BE2C (cell line): Measurements from ENCODE around the gene PIGBOS1.
A peak's percentile ranks its signal among the peaks of the same experiment; 100 is the strongest.
"Not testable (repeated sequence)": the region's sequence is repeated elsewhere in the genome, so short reads cannot be mapped to it uniquely, and the experiment has no call there.

Experiments
- DNase-seq: peaks from one replicate; pipeline ENCODE4 v3.0.0-alpha.2; 2020
- H3K27me3 ChIP-seq: fragments of 250-450 bp; sonication (Bioruptor Pico); 2 replicates; pipeline ENCODE4 v1.5.1; 2020; ENCODE audit warnings: mild to moderate bottlenecking
- H3K36me3 ChIP-seq: fragments of 250-450 bp; sonication (Bioruptor Pico); 2 replicates; pipeline ENCODE4 v1.5.1; 2020; ENCODE audit warnings: mild to moderate bottlenecking
- H3K4me1 ChIP-seq: fragments of 250-450 bp; sonication (Bioruptor Pico); 2 replicates; pipeline ENCODE4 v1.5.1; 2020
- H3K4me3 ChIP-seq: 2 replicates; pipeline ENCODE4 v1.5.1; 2011; ENCODE audit warnings: low read depth, low read length
- H3K9me3 ChIP-seq: fragments of 250-450 bp; sonication (Bioruptor Pico); 2 replicates; pipeline ENCODE4 v1.5.1; 2020
- CTCF ChIP-seq: IDR thresholded peaks from 2 replicates; pipeline ENCODE4 v1.5.1; 2012; ENCODE audit warnings: mild to moderate bottlenecking, low read depth, low read length

Gene PIGBOS1

DNA sequence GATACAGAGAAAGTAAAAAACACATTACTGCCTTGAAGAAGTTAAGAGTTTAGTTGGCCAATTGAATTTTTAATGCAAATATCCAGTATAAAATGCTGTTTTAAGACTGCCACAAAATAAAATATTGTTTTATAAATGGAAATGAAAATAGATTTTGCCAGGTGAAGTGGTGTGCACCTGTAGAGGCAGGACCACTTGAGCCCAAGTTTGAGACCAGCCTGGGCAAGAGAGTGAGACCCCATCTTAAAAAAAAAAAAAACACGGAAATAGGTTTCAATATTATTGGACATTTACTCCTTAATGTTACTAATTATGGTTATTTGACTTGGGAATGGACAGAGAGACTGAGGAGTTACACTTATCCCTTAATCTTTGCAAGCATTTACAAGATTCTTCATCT is 2.0 kb upstream of the PIGBOS1 start:
- TF ChIP-seq CTCF = no peak
- Histone ChIP-seq H3K36me3 (no peaks in the 10 kb centered on the region), H3K27me3 (no peaks in the 10 kb centered on the region), H3K4me3 (no peak overlapping the region), H3K9me3 (no peaks in the 10 kb centered on the region), H3K4me1 (0 out of 2 replicates have a peak, but pooled peaks cover 2% of the 10 kb centered on the region)
- DNase-seq = no peak

GRCh38 chr15:55320238-55320550 is 1.3 kb upstream of the PIGBOS1 start:
- no peak for DNase-seq
- no peaks in the 10 kb centered on the region for H3K9me3 ChIP-seq
- H3K4me1 ChIP-seq = 0 out of 2 replicates have a peak, but pooled peaks cover 2% of the 10 kb centered on the region
- no peaks in the 10 kb centered on the region for H3K27me3 ChIP-seq
- no peak for TF ChIP-seq CTCF
- H3K4me3 ChIP-seq = no peak overlapping the region
- no peaks in the 10 kb centered on the region for H3K36me3 ChIP-seq

DNA sequence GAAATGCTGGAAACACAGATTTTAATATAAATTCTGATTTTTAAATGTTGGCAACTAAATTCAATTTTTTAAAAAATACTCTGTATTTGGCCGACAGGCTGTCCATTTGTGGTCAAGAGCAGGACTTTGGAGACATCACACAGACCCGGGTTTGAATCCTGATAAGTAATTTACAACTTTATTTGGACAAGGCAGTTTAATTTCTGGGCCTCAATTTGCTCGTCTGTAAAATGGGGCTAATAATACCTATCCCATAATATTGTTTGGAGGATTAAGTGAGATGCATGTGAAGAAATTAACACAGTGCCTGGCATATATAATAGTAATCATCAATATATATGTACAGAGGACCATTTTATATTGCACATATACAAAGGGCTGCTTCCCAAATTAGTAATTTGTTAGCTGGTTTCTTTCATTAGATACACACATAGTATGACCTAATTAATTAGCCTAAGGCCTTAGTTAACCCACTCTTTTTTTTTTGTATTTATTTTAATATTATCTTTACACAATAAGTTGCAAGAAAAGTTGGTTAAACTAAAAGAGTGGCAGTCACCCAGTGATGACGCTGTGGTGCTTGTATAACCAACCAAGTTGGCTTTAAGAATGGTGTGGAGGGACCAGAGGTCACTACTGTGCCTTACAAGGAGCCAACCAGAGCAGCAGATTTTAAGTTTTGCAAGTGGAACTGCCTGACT is 764 bp upstream of the PIGBOS1 start:
- no peak for TF ChIP-seq CTCF
- 0 out of 2 replicates have a peak, but pooled peaks cover 2% of the 10 kb centered on the region for H3K4me1 ChIP-seq
- no peak for DNase-seq
- H3K4me3 ChIP-seq = peak overlapping the region; percentile 78
- H3K9me3 ChIP-seq = no peaks in the 10 kb centered on the region
- H3K36me3 ChIP-seq = no peaks in the 10 kb centered on the region
- H3K27me3 ChIP-seq = no peaks in the 10 kb centered on the region

GRCh38 chr15:55302801-55303200 is 16.1 kb downstream of the PIGBOS1 start:
- not testable (repeated sequence) for H3K27me3 ChIP-seq, H3K4me1 ChIP-seq, H3K9me3 ChIP-seq, H3K4me3 ChIP-seq, H3K36me3 ChIP-seq, DNase-seq

- no peaks in the 10 kb centered on the region for H3K27me3 ChIP-seq
- no peaks in the 10 kb centered on the region for H3K9me3 ChIP-seq
- TF ChIP-seq CTCF = no peak
- no peaks in the 10 kb centered on the region for H3K36me3 ChIP-seq
- H3K4me3 ChIP-seq = no peak overlapping the region
- no peaks in the 10 kb centered on the region for H3K4me1 ChIP-seq
- no peak for DNase-seq
These were observed 21.6 kb downstream of the PIGBOS1 start for GRCh38 chr15:55297315-55297714.

DNA sequence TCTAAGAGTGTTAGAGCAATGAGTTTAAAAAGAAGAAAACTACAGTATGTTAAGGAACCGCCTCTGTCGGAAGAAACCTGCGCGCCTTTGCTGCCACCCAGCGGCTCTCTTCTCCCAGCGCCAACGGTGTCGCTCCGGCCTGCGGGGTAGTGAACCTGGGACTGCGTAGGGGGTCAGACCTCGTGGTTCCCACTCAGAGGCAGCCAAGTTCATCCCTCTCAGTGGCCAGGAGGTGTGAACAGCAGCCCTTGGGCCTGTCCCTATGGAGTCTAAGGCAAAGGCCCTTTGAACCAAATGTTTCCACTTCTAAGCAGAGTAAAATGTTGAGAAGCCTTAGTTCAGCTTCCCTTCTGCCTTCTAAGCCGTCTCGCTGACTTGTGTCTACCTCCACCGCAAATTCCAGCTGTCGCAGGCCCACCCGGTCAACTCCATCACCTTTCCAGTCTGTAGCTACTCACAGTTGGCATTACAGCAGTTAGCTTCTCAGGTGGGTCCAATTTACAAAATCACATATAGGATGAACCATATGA is 28.3 kb downstream of the PIGBOS1 start:
- peak; percentile 95 for TF ChIP-seq CTCF

More for the DNA sequence above, 28.3 kb downstream of the PIGBOS1 start:
- no peaks in the 10 kb centered on the region for H3K9me3 ChIP-seq
- H3K4me3 ChIP-seq = peak overlapping the region; percentile 94
- peak; percentile 87 for DNase-seq
- H3K36me3 ChIP-seq = no peaks in the 10 kb centered on the region
- H3K4me1 ChIP-seq = no peaks in the 10 kb centered on the region
- no peaks in the 10 kb centered on the region for H3K27me3 ChIP-seq
